Breast epithelium (tissue), 3 donors: ENCODE results near the gene MYOD1.

Experiments
- CTCF ChIP-seq, 3 donors: fragments of 450-650 bp; IDR thresholded peaks; one replicate each; pipeline ENCODE4 v1.5.1; 2016 to 2017; ENCODE audit warnings: antibody characterized with exemption in 3 of 3, mild to moderate bottlenecking in 3 of 3, moderate library complexity in 3 of 3
- POLR2A ChIP-seq: fragments of 450-650 bp; IDR thresholded peaks from one replicate; pipeline ENCODE4 v1.6.1; 2016; ENCODE audit warnings: antibody characterized with exemption, mild to moderate bottlenecking, moderate library complexity

GRCh38 chr11:17718015-17718414 is 1.4 kb upstream of the MYOD1 start:
- TF ChIP-seq CTCF (IDR thresholded peaks at IDR 0.05) = no peak
- TF ChIP-seq POLR2A = no peak
